ENCODE results near the gene DLG3. TPM values are rescaled to one million over a fixed set of nuclear protein-coding genes. Genes with fewer than 3 reads are reported as not detected.

Gene DLG3
- total RNA-seq, 4 donors from 2014 or later, result 0.20 to 3.4 (median 0.69) TPM

DNA sequence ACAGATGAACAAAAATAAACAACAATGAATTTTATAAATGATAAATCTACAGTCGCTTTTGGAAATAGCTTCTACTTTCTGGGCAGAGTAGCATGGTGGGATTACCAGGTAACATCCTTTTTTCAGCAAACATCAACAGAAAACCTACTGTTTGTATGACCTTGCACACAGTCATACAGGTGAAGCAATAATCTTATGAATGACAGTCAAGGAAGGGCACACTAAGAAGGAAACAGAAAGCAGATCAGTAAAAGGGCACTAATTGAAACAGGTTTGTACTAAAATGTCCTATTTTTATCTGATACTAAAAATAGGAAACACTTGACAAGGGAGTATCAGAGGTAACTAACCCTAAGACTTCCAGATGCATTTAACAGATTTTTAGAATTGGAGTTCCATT is 108.9 kb downstream of the DLG3 start:
- no peaks in the 10 kb centered on the region for H3K4me1 ChIP-seq
- no peaks in the 10 kb centered on the region for H3K27me3 ChIP-seq
- ATAC-seq (no peak), DNase-seq (no peak)
- H3K4me3 ChIP-seq, result no peak overlapping the region
- no peak overlapping the region for H3K27ac ChIP-seq
- no peaks in the 10 kb centered on the region for H3K9me3 ChIP-seq
- H3K36me3 ChIP-seq, result no peaks in the 10 kb centered on the region
- TF ChIP-seq, protein P1, sequence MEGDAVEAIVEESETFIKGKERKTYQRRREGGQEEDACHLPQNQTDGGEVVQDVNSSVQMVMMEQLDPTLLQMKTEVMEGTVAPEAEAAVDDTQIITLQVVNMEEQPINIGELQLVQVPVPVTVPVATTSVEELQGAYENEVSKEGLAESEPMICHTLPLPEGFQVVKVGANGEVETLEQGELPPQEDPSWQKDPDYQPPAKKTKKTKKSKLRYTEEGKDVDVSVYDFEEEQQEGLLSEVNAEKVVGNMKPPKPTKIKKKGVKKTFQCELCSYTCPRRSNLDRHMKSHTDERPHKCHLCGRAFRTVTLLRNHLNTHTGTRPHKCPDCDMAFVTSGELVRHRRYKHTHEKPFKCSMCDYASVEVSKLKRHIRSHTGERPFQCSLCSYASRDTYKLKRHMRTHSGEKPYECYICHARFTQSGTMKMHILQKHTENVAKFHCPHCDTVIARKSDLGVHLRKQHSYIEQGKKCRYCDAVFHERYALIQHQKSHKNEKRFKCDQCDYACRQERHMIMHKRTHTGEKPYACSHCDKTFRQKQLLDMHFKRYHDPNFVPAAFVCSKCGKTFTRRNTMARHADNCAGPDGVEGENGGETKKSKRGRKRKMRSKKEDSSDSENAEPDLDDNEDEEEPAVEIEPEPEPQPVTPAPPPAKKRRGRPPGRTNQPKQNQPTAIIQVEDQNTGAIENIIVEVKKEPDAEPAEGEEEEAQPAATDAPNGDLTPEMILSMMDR (IDR thresholded peaks at IDR 0.05 in 4 of 5, conservative IDR thresholded peaks at IDR 0.05 in 1 of 5), result no peak
- TF ChIP-seq POLR2A (IDR thresholded peaks at IDR 0.05), result no peak
- intact Hi-C loops (cut with DNase I; ENCODE audit: low total_unique reads) (no loop called here), in situ Hi-C loops (cut with MboI; ENCODE audit: low sequenced_read_pairs in 4 of 4) (no loop called here)

DNA sequence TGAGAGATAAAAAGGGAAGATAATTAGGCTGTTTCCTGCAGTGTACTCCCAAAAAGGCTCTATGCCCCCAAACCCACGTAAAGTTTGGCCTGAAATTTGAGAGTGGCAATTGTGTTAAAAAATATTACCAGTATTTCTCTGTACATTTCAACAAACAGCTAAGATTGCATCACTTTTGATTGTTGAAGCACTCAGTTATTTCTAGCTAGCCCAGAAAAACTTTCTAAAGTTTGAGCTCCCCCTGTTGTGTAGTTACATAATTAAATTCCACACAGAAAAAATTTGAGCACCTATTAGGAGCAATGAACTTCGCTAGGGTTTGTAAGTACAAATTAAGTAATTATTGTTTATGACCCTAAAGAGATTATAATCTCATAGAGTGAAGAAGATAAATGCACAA is 109.4 kb downstream of the DLG3 start:
- intact Hi-C loops (cut with DNase I; ENCODE audit: low total_unique reads), result no loop called here
- TF ChIP-seq, protein P1 (IDR thresholded peaks at IDR 0.05 in 4 of 5, conservative IDR thresholded peaks at IDR 0.05 in 1 of 5), result no peak
- ATAC-seq (no peak), DNase-seq (no peak)
- no peaks in the 10 kb centered on the region for H3K36me3 ChIP-seq
- in situ Hi-C loops (cut with MboI; ENCODE audit: low sequenced_read_pairs in 4 of 4), result no loop called here
- H3K9me3 ChIP-seq, result no peaks in the 10 kb centered on the region
- no peak overlapping the region for H3K27ac ChIP-seq
- no peaks in the 10 kb centered on the region for H3K27me3 ChIP-seq
- no peaks in the 10 kb centered on the region for H3K4me1 ChIP-seq
- no peak overlapping the region for H3K4me3 ChIP-seq

DNA sequence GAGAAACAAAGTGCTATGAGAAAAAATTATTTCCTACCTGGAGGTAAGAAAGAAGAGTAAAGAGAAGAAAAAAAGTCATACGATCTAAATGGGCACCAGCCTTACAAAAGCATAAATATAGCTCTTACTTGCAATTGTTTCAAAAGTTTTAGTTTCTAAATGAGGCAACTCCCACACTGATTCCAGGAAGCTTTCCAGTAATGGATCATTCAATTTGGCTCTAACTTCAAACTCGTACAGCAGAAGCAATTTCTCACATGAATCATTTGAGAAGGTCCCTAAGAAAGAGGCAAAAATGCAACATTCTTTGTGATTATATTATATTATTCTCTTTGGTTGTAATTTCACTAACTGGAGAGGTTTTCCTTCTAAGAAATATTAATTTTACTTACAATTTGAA is 109.9 kb downstream of the DLG3 start:
- Histone ChIP-seq H3K9me3 (no peaks in the 10 kb centered on the region), H3K4me1 (no peaks in the 10 kb centered on the region), H3K36me3 (no peaks in the 10 kb centered on the region), H3K4me3 (no peak overlapping the region), H3K27ac (no peak overlapping the region), H3K27me3 (no peaks in the 10 kb centered on the region)
- in situ Hi-C loops (cut with MboI; ENCODE audit: low sequenced_read_pairs in 4 of 4), result no loop called here
- DNase-seq (no peak), ATAC-seq (no peak)
- intact Hi-C loops (cut with DNase I; ENCODE audit: low total_unique reads), result no loop called here
- TF ChIP-seq, protein P1 (IDR thresholded peaks at IDR 0.05 in 4 of 5, conservative IDR thresholded peaks at IDR 0.05 in 1 of 5), result no peak
- TF ChIP-seq POLR2A (IDR thresholded peaks at IDR 0.05), result no peak

DNA sequence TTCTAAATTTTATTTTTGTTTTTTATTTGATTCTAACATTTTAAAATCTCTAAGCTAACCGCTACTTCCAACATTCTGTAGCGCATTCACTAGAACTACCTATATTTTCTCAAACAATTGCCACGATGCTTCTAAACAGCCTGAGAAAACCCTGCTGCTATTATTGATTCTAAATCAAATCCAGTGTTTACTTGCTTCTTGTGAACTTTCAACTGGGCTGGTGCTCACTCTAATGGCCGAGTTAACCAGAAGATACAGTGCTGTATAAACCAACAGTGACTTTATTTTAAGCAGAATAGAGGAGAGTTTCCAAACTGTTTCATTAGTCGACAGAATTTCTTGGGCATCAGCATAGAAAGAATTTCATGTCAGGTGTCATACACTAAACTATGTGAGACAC is 110.3 kb downstream of the DLG3 start:
- DNase-seq (no peak), ATAC-seq (no peak)
- H3K27me3 ChIP-seq, result no peaks in the 10 kb centered on the region
- H3K9me3 ChIP-seq, result no peaks in the 10 kb centered on the region
- H3K36me3 ChIP-seq, result no peaks in the 10 kb centered on the region
- H3K4me3 ChIP-seq, result no peak overlapping the region
- no peak for TF ChIP-seq POLR2A (IDR thresholded peaks at IDR 0.05)
- TF ChIP-seq, protein P1 (IDR thresholded peaks at IDR 0.05 in 4 of 5, conservative IDR thresholded peaks at IDR 0.05 in 1 of 5), result no peak
- in situ Hi-C loops (cut with MboI; ENCODE audit: low sequenced_read_pairs in 4 of 4), result no loop called here
- H3K27ac ChIP-seq, result no peak overlapping the region
- intact Hi-C loops (cut with DNase I; ENCODE audit: low total_unique reads), result no loop called here
- H3K4me1 ChIP-seq, result no peaks in the 10 kb centered on the region

Other genes starting within 250 kb of the DLG3 start
- gene AWAT1, start 210.2 kb upstream of the DLG3 start, total RNA-seq, result not detected
- not detected for gene P2RY4, start 184.6 kb upstream of the DLG3 start, total RNA-seq
- gene ARR3, start 176.5 kb upstream of the DLG3 start, total RNA-seq, result not detected
- not detected for gene RAB41, start 162.7 kb upstream of the DLG3 start, total RNA-seq
- gene PDZD11, start 154.9 kb upstream of the DLG3 start, total RNA-seq, result 10 to 100 TPM; 12.8 to 22.3 (median 21.8) TPM
- under 1 TPM in 2 of 4 donors, not detected in 2; 0.07 to 0.09 TPM for gene KIF4A, start 154.7 kb upstream of the DLG3 start, total RNA-seq
- gene GDPD2, start 21.5 kb upstream of the DLG3 start, total RNA-seq, result not detected